ENCODE data around the gene LAD1.

- TF ChIP-seq, protein P1, sequence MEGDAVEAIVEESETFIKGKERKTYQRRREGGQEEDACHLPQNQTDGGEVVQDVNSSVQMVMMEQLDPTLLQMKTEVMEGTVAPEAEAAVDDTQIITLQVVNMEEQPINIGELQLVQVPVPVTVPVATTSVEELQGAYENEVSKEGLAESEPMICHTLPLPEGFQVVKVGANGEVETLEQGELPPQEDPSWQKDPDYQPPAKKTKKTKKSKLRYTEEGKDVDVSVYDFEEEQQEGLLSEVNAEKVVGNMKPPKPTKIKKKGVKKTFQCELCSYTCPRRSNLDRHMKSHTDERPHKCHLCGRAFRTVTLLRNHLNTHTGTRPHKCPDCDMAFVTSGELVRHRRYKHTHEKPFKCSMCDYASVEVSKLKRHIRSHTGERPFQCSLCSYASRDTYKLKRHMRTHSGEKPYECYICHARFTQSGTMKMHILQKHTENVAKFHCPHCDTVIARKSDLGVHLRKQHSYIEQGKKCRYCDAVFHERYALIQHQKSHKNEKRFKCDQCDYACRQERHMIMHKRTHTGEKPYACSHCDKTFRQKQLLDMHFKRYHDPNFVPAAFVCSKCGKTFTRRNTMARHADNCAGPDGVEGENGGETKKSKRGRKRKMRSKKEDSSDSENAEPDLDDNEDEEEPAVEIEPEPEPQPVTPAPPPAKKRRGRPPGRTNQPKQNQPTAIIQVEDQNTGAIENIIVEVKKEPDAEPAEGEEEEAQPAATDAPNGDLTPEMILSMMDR (conservative IDR thresholded peaks at IDR 0.05 in 1 of 2, IDR thresholded peaks at IDR 0.05 in 1 of 2; ENCODE audit: extremely low read depth in 1 of 2, insufficient read depth in 1 of 2, low read depth in 1 of 2, low read length in 2 of 2), result no peak
- no peak for TF ChIP-seq EZH2 (IDR thresholded peaks at IDR 0.05; ENCODE audit: borderline replicate concordance, low read length)
Observed at GRCh38 chr1:201357636-201358348, 41.3 kb downstream of the LAD1 start.

Measured in mammary epithelial cell (primary cell).